Stomach (tissue), 4 donors: ENCODE measurements around the gene SEMA7A.

Experiments
- EP300 ChIP-seq: sonication (generic); formaldehyde crosslinking; IDR thresholded peaks from one replicate; pipeline ENCODE4 v1.6.1; 2017; ENCODE audit warnings: antibody characterized with exemption
- POLR2A ChIP-seq, 4 donors: fragments of 450-650 bp; IDR thresholded peaks; one replicate each; pipeline ENCODE4 v1.6.1; 2016; ENCODE audit warnings: antibody characterized with exemption in 4 of 4, control low read depth in 2 of 4, mild to moderate bottlenecking in 1 of 4, moderate library complexity in 1 of 4
- TF ChIP-seq, protein P1 (sequence below), 7 experiments: fragments of 450-650 bp in 4 of 7; fragments of 200-600 bp in 3 of 7; sonication (generic) in 3 of 7; IDR thresholded peaks; one replicate each; pipeline ENCODE4 v1.5.1; 2016 to 2019; ENCODE audit warnings: antibody characterized with exemption in 7 of 7, control low read depth in 2 of 7, mild to moderate bottlenecking in 1 of 7

- TF ChIP-seq, protein P1, sequence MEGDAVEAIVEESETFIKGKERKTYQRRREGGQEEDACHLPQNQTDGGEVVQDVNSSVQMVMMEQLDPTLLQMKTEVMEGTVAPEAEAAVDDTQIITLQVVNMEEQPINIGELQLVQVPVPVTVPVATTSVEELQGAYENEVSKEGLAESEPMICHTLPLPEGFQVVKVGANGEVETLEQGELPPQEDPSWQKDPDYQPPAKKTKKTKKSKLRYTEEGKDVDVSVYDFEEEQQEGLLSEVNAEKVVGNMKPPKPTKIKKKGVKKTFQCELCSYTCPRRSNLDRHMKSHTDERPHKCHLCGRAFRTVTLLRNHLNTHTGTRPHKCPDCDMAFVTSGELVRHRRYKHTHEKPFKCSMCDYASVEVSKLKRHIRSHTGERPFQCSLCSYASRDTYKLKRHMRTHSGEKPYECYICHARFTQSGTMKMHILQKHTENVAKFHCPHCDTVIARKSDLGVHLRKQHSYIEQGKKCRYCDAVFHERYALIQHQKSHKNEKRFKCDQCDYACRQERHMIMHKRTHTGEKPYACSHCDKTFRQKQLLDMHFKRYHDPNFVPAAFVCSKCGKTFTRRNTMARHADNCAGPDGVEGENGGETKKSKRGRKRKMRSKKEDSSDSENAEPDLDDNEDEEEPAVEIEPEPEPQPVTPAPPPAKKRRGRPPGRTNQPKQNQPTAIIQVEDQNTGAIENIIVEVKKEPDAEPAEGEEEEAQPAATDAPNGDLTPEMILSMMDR (IDR thresholded peaks at IDR 0.05) = peak in 5 of 7 experiments; percentile 74 to 85 (median 81)
- TF ChIP-seq POLR2A (IDR thresholded peaks at IDR 0.05) (no peak), EP300 (no peak)
Observed at GRCh38 chr15:74373731-74374647, 59.8 kb downstream of the SEMA7A start.
